Esophagus muscularis mucosa (tissue), 3 donors: Measurements from ENCODE around the gene ZNF83.

Source experiments
- POLR2A ChIP-seq: fragments of 450-650 bp; IDR thresholded peaks from one replicate; pipeline ENCODE4 v1.6.1; 2017; ENCODE audit warnings: antibody characterized with exemption, moderate library complexity, mild to moderate bottlenecking, low read depth
- TF ChIP-seq, protein P1 (sequence below), 3 experiments: fragments of 200-600 bp in 2 of 3; fragments of 450-650 bp in 1 of 3; sonication (generic) in 2 of 3; IDR thresholded peaks; one replicate each; pipeline ENCODE4 v1.5.1; 2017 to 2019; ENCODE audit warnings: antibody characterized with exemption in 3 of 3, mild to moderate bottlenecking in 2 of 3, moderate library complexity in 1 of 3

DNA sequence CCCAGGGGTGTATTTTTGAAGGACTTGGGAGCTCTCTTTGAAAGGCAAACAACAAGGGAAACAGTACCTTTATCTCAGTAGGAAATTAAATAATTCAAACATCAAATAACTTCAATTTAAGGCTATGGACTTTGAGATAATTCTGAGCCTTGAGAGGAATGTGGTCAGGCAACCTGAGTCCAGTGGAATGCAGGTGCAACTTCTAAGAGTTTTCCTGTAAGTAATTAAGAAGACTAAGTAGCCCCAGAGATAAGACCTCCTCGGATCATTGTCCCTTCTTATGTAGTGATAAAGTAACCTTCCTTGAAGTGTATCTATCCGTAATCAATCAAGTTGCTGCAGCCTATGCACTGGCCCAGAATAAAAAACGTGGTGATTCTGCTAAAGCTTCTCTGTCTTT lies 38.9 kb downstream of the ZNF83 start:
- TF ChIP-seq, protein P1, sequence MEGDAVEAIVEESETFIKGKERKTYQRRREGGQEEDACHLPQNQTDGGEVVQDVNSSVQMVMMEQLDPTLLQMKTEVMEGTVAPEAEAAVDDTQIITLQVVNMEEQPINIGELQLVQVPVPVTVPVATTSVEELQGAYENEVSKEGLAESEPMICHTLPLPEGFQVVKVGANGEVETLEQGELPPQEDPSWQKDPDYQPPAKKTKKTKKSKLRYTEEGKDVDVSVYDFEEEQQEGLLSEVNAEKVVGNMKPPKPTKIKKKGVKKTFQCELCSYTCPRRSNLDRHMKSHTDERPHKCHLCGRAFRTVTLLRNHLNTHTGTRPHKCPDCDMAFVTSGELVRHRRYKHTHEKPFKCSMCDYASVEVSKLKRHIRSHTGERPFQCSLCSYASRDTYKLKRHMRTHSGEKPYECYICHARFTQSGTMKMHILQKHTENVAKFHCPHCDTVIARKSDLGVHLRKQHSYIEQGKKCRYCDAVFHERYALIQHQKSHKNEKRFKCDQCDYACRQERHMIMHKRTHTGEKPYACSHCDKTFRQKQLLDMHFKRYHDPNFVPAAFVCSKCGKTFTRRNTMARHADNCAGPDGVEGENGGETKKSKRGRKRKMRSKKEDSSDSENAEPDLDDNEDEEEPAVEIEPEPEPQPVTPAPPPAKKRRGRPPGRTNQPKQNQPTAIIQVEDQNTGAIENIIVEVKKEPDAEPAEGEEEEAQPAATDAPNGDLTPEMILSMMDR (IDR thresholded peaks at IDR 0.05) = no peak
- no peak for TF ChIP-seq POLR2A
